ENCODE results near the gene GGTLC1.

The GGTLC1 gene

DNA sequence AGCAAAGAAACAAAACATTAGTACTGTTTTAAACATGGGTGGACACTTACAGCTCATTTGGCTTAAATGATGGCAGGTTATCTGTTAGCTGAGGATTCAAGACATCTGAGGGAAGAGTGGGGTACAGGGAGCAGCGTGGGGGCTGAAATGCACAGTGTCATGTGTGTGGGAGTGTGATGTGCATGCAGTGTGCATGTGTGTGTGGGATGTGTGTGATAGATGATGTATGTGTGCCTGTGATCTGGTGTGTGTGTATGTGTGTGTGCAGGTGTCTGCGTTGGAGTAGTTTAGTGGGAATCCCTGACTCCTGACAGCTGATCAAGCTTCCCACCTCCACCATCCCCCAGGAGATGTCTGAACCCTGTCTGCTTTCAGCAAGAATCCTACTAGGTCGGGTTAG lies 25.4 kb upstream of the GGTLC1 start:
- Histone ChIP-seq H3K9me2 (replicated peaks; ENCODE audit: low read depth, low read length) (no peaks in the 10 kb centered on the region), H3K9me3 (ENCODE audit: insufficient read depth, low read depth, low read length) (no peaks in the 10 kb centered on the region), H3K9ac (ENCODE audit: low read depth, low read length, poor library complexity, severe bottlenecking) (no peak overlapping the region), H3K4me1 (ENCODE audit: insufficient read depth, low read length, poor library complexity, severe bottlenecking) (no peaks in the 10 kb centered on the region), H3K27me3 (ENCODE audit: insufficient read depth, low read length, poor library complexity, severe bottlenecking) (peaks cover 34% of the 10 kb centered on the region), H3F3A (ENCODE audit: low read depth) (no peaks in the 10 kb centered on the region), H3K79me2 (ENCODE audit: insufficient read depth, low read length) (no peaks in the 10 kb centered on the region), H3K36me3 (ENCODE audit: insufficient read depth, low read length) (no peaks in the 10 kb centered on the region), H3K4me2 (ENCODE audit: low read depth, low read length, poor library complexity, severe bottlenecking) (no peak overlapping the region), H4K20me1 (ENCODE audit: insufficient read depth, low read length, poor library complexity, severe bottlenecking) (no peaks in the 10 kb centered on the region), H3K4me3 (ENCODE audit: low read length, poor library complexity, severe bottlenecking) (no peak overlapping the region), H2AFZ (ENCODE audit: low read length) (no peak overlapping the region)
- TF ChIP-seq, protein P1, sequence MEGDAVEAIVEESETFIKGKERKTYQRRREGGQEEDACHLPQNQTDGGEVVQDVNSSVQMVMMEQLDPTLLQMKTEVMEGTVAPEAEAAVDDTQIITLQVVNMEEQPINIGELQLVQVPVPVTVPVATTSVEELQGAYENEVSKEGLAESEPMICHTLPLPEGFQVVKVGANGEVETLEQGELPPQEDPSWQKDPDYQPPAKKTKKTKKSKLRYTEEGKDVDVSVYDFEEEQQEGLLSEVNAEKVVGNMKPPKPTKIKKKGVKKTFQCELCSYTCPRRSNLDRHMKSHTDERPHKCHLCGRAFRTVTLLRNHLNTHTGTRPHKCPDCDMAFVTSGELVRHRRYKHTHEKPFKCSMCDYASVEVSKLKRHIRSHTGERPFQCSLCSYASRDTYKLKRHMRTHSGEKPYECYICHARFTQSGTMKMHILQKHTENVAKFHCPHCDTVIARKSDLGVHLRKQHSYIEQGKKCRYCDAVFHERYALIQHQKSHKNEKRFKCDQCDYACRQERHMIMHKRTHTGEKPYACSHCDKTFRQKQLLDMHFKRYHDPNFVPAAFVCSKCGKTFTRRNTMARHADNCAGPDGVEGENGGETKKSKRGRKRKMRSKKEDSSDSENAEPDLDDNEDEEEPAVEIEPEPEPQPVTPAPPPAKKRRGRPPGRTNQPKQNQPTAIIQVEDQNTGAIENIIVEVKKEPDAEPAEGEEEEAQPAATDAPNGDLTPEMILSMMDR (conservative IDR thresholded peaks at IDR 0.05; ENCODE audit: low read length) = no peak
- no peak for TF ChIP-seq EZH2phosphoT487 (IDR thresholded peaks at IDR 0.05; ENCODE audit: borderline replicate concordance)

DNA sequence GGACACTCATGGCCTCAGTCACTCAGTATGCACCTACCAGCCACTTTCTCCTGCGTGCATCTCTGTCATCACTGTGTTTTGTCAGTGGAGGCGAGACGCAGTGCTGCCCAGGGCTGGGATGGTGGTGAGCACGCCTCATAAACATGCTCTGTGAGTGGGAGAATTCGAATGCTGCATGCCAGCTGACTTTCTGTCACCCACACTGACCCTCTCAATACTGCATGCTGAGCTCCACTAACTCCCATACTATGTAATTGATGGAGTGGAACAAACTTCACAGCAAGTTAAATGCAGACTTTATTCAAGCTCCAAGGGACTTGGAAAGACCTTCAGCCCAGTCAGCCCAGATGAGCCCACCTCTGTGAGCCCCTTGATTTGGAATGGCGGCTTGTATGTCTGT lies 22.7 kb upstream of the GGTLC1 start:
- Histone ChIP-seq H3K4me2 (ENCODE audit: low read depth, low read length, poor library complexity, severe bottlenecking) (no peak overlapping the region), H3K27me3 (ENCODE audit: insufficient read depth, low read length, poor library complexity, severe bottlenecking) (peaks cover 12% of the 10 kb centered on the region), H3F3A (ENCODE audit: low read depth) (no peaks in the 10 kb centered on the region), H2AFZ (ENCODE audit: low read length) (no peak overlapping the region), H3K9me3 (ENCODE audit: insufficient read depth, low read depth, low read length) (no peaks in the 10 kb centered on the region), H3K79me2 (ENCODE audit: insufficient read depth, low read length) (no peaks in the 10 kb centered on the region), H3K4me3 (ENCODE audit: low read length, poor library complexity, severe bottlenecking) (no peak overlapping the region), H4K20me1 (ENCODE audit: insufficient read depth, low read length, poor library complexity, severe bottlenecking) (no peaks in the 10 kb centered on the region), H3K4me1 (ENCODE audit: insufficient read depth, low read length, poor library complexity, severe bottlenecking) (no peaks in the 10 kb centered on the region), H3K36me3 (ENCODE audit: insufficient read depth, low read length) (no peaks in the 10 kb centered on the region), H3K9ac (ENCODE audit: low read depth, low read length, poor library complexity, severe bottlenecking) (no peak overlapping the region), H3K9me2 (replicated peaks; ENCODE audit: low read depth, low read length) (no peaks in the 10 kb centered on the region)
- no peak for TF ChIP-seq EZH2phosphoT487 (IDR thresholded peaks at IDR 0.05; ENCODE audit: borderline replicate concordance)
- TF ChIP-seq, protein P1 (conservative IDR thresholded peaks at IDR 0.05; ENCODE audit: low read length) = no peak

DNA sequence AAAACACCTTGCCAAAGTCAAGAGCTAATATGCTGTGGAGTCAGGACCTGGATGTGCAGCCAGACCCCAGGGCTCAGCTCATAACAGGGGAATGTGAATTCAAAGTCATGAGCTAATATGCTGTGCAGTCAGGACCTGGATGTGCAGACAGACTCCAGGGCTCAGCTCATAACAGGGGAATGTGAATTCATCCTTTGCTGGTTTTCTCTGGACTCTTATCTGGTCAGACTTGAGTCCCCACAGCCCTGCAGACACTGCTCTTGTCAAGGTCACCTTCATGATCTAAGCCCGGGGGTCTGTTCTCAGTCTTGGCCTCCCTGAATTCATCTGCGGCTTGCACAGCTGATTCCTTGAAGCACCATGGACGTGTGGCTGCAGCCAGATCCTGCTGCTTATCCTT lies 19.2 kb upstream of the GGTLC1 start:
- TF ChIP-seq EZH2phosphoT487 (IDR thresholded peaks at IDR 0.05; ENCODE audit: borderline replicate concordance) = no peak
- TF ChIP-seq, protein P1 (conservative IDR thresholded peaks at IDR 0.05; ENCODE audit: low read length) = no peak
- Histone ChIP-seq H4K20me1 (ENCODE audit: insufficient read depth, low read length, poor library complexity, severe bottlenecking) (no peaks in the 10 kb centered on the region), H3K36me3 (ENCODE audit: insufficient read depth, low read length) (no peaks in the 10 kb centered on the region), H3F3A (ENCODE audit: low read depth) (no peaks in the 10 kb centered on the region), H3K4me2 (ENCODE audit: low read depth, low read length, poor library complexity, severe bottlenecking) (no peak overlapping the region), H3K9me2 (replicated peaks; ENCODE audit: low read depth, low read length) (no peaks in the 10 kb centered on the region), H3K27me3 (ENCODE audit: insufficient read depth, low read length, poor library complexity, severe bottlenecking) (no peaks in the 10 kb centered on the region), H3K9me3 (ENCODE audit: insufficient read depth, low read depth, low read length) (no peaks in the 10 kb centered on the region), H3K9ac (ENCODE audit: low read depth, low read length, poor library complexity, severe bottlenecking) (no peak overlapping the region), H3K79me2 (ENCODE audit: insufficient read depth, low read length) (no peaks in the 10 kb centered on the region), H3K4me1 (ENCODE audit: insufficient read depth, low read length, poor library complexity, severe bottlenecking) (no peaks in the 10 kb centered on the region), H2AFZ (ENCODE audit: low read length) (no peak overlapping the region), H3K4me3 (ENCODE audit: low read length, poor library complexity, severe bottlenecking) (no peak overlapping the region)

All from Loucy (cell line).